ENCODE results near the gene EPS8L1.
"Not testable (repeated sequence)": the region's sequence is repeated elsewhere in the genome, so short reads cannot be mapped to it uniquely, and the experiment has no call there.

EPS8L1 gene

GRCh38 chr19:55050749-55051532 lies 24.7 kb upstream of the EPS8L1 start:
- DNase-seq (ENCODE audit: low spot score): no peak

GRCh38 chr19:55053735-55054134 lies 21.9 kb upstream of the EPS8L1 start:
- no peak for DNase-seq (ENCODE audit: low spot score)

GRCh38 chr19:55056827-55057226 lies 18.8 kb upstream of the EPS8L1 start:
- DNase-seq (ENCODE audit: low spot score): no peak

GRCh38 chr19:55058781-55059610 lies 16.7 kb upstream of the EPS8L1 start:
- no peak for DNase-seq (ENCODE audit: low spot score)

GRCh38 chr19:55060287-55060686 lies 15.4 kb upstream of the EPS8L1 start:
- not testable (repeated sequence) for DNase-seq (ENCODE audit: low spot score)

- peak; percentile 92 for DNase-seq (ENCODE audit: low spot score)
Measured at GRCh38 chr19:55062735-55063491, 12.8 kb upstream of the EPS8L1 start, which contains the start of gene RDH13. Gene RDH13, minus strand, starts transcription at chr19:55063148. Its CDS starts 116 bp downstream, at chr19:55063032.

- no peak for DNase-seq (ENCODE audit: low spot score)
Measured at GRCh38 chr19:55063492-55063843, 12.2 kb upstream of the EPS8L1 start.

GRCh38 chr19:55065516-55065915 lies 10.2 kb upstream of the EPS8L1 start:
- not testable (repeated sequence) for DNase-seq (ENCODE audit: low spot score)

- DNase-seq (ENCODE audit: low spot score): no peak
Measured at GRCh38 chr19:55066107-55066709, 9.5 kb upstream of the EPS8L1 start.

- DNase-seq (ENCODE audit: low spot score): no peak
Measured at GRCh38 chr19:55067869-55068268, 7.8 kb upstream of the EPS8L1 start.

GRCh38 chr19:55068950-55069864 lies 6.5 kb upstream of the EPS8L1 start:
- no peak for DNase-seq (ENCODE audit: low spot score)

GRCh38 chr19:55069865-55070197 lies 5.8 kb upstream of the EPS8L1 start:
- no peak for DNase-seq (ENCODE audit: low spot score)

GRCh38 chr19:55070466-55071128 lies 5.1 kb upstream of the EPS8L1 start:
- no peak for DNase-seq (ENCODE audit: low spot score)

GRCh38 chr19:55071129-55071502 lies 4.6 kb upstream of the EPS8L1 start:
- DNase-seq (ENCODE audit: low spot score): no peak

- DNase-seq (ENCODE audit: low spot score): no peak
Measured at GRCh38 chr19:55071913-55072312, 3.8 kb upstream of the EPS8L1 start.

- no peak for DNase-seq (ENCODE audit: low spot score)
Measured at GRCh38 chr19:55076321-55076720, 652 bp downstream of the EPS8L1 start.

GRCh38 chr19:55077106-55077505 lies 1.4 kb downstream of the EPS8L1 start:
- DNase-seq (ENCODE audit: low spot score): no peak

- DNase-seq (ENCODE audit: low spot score): no peak
Measured at GRCh38 chr19:55078996-55079395, 3.3 kb downstream of the EPS8L1 start.

- no peak for DNase-seq (ENCODE audit: low spot score)
Measured at GRCh38 chr19:55079400-55080038, 3.9 kb downstream of the EPS8L1 start.

Data from Ammon's horn (tissue), 1 donor.